OCI-M2 (cell line): ENCODE results near the gene MAPKAPK5.
"Not testable (repeated sequence)": the region's sequence is repeated elsewhere in the genome, so short reads cannot be mapped to it uniquely, and the experiment has no call there.

Experiments
- DNase-seq: peaks from one replicate; lab custom pipeline; 2025; ENCODE audit not compliant: unreplicated experiment; lab: John Stamatoyannopoulos, UW

MAPKAPK5 gene

DNA sequence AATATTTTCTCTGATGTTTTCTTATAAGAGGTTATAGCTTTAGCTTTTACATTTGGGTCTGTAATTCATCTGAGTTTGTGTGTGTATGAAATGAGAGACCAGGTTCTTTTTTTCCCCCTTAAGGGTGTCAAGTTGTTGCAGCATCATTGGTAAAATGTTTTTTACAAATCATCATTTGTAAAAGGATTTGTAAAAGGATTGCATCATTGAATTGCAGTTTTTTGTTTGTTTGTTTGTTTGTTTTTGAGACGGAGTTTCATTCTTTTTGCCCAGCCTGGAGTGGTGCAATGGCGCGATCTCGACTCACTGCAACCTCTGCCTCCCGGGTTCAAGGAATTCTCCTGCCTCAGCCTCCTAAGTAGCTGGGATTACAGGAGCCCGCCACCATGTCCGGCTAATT, 31.1 kb downstream of the MAPKAPK5 start:
- no peak for DNase-seq

DNA sequence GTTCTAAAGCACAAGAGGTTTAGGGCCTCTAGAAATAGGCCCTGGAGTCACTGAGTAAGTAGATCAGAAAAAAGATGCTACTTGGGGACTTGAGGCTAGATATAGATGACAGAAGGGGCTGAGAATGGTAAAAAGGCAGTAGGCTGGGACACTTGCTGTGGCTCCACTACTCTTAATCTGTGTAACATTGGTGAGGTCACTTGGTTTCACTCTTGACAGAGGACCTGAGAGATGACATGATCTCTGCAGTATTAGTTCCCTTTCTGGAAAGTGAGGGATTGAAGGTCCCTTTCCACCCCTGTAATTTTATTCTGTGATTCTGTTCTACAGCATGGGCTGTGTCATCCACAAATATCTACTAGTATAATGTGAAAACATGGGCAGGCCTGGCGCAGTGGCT, 39.7 kb downstream of the MAPKAPK5 start:
- no peak for DNase-seq

- DNase-seq, result no peak
These were observed 44.9 kb downstream of the MAPKAPK5 start for GRCh38 chr12:111886662-111887545.

DNA sequence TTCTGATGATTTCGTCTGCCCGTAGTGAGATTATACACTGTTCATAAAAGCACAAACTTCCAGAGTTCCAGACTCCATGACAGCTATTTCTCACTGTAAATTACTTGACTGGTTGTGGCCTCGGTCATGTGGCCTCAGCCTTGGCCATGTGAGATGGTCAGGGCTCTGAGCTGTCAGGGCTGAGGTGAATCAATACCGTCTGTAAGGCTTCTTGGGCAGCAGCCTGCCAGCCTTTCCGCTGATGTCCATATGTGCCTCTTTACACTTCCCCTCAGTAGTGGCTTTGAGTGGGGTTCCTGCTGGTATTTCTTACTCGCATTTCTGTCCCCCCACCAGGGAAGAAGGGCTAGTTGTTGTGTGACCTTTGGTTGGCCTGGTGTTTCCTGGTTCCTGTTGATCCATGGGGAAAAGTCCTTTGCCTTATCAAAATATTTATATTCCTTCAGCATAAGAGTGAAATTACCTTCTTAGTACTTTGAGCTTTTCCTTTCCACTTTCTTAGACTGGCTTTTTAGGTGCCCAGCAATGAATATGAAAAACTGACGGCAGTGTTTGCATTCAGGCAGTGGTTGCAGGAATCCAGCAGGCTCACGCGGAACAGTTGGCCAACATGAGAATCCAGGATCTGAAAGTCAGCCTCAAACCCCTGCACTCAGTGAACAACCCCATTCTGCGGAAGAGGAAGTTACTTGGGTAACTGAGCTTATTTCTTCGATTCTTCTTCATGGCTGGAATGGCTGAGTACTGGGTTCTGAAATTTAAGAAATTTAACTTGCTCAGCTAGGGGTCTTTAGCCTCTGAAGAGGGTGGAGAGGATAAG, 46.1 kb downstream of the MAPKAPK5 start:
- DNase-seq, result no peak

DNA sequence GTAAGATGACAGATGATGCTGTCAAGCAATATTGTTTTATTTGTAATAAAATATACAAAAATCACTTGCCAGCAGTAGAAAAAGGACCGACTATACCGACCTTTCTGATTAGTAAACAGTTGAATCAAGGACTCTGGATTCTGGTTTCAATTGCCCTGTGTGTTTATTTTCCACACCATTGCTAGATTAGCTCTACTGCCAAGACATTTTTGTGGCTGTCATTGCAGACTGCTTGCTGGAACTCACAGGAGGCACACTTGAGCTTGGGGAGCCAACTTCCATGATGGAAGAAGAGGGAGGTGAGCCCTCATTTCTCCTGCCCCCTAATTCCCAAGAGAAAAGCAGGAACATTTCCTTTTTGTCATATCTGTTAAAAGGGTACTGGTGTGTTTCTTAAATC, 51.3 kb downstream of the MAPKAPK5 start:
- DNase-seq, result no peak

GRCh38 chr12:111894556-111894955, 52.5 kb downstream of the MAPKAPK5 start:
- DNase-seq, result no peak

GRCh38 chr12:111901182-111901581, 59.2 kb downstream of the MAPKAPK5 start:
- no peak for DNase-seq

DNA sequence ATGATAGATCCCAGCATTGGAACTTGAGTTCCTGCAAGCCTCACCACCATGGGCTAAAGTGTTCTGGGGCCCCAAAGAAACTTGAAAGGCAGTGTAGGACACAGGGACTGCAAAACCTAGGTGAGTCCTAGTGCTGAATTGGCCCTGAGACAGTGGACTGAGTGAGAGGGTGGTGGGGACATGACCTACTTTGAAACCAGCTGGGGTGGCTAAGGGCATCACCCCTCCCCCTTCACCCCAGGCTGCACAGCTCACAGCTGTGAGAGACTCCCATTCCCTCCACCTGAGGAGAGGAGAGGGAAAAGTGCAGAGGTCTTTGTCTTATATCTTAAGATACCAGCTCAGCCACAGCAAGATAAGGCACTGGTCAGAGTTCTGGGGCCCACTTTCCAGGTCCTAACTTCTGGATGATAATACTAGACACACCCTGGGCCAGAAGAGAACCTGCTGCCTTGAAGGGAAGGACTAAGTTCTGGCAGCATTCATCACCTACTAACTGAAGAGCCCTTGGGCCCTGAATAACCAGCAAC, 62.5 kb downstream of the MAPKAPK5 start:
- no peak for DNase-seq

DNA sequence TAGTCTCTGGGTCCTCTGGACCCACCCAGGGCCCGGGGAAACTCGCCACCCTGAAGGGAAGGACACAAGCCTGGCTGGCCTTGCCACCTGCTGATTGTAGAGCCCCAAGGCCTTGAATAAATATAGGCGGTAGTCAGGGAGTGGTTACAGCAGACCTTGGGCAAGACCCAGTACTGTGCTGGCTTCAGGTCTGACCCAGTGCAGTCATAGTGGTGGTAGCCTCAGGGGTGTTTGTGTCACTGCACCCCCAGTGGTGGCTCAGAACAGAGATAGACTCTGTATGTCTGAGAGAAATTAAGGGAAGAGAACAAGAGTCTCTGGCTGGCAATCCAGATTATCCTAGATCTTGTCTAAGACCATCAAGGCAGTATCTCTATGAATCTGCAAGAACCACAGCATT, 63.5 kb downstream of the MAPKAPK5 start:
- DNase-seq, result no peak

DNA sequence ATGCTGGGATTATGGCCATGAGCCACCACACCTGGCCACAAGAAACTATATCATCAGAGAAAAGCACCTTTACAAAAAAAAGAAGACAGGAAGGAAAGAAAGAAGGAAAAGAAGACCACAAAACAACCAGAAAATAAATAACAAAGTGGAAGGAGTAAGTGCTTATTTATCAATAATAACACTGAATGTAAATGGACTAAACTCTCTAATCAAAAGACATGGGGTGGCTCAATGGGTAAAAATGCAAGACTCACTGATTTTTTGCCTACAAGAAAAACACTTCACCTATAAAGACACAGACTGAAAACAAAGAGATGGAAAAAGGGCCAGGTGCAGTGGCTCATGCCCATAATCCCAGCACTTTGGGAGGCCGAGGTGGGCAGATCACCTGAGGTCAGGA, 65.7 kb downstream of the MAPKAPK5 start:
- no peak for DNase-seq

DNA sequence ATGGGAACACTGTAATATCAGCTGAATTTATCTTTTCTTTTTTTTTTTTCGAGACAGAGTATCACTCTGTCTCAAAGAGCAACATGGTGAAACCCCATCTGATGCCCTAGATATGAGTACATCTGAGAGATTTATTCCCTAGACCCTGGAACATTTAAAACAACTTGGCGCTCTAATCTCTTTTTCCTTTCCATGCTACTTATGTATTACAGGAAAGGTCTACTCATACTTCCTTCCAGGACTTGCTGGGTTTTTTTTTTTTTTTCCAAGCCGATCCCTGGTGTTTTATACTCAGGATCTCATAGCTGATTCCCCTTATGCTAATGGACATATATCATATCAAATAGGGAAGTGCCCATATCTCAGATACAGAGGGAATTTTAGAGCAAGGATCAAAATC, 83.1 kb downstream of the MAPKAPK5 start:
- DNase-seq, result no peak

- DNase-seq, result no peak
These were observed 84.6 kb downstream of the MAPKAPK5 start for GRCh38 chr12:111926631-111927030.

DNA sequence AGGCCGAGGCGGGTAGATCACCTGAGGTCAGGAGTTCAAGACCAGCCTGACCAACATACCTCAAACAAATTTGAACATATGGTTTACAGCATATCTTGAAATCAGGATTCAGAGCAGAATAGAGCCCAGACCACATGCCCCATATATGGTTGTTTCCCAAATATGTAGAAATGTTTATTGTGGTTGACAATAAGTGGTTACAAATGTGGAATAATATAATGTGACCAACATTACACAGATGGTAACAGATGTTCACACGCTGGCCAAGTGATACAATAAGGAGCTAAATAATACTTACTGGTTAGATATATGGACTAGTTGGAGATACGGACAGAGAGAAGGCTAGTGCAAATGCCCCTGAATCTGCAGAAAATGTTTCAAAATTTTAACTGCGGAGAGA, 85.3 kb downstream of the MAPKAPK5 start:
- no peak for DNase-seq

- no peak for DNase-seq
These were observed 90.2 kb downstream of the MAPKAPK5 start for GRCh38 chr12:111932241-111932640.

GRCh38 chr12:111936869-111937268, 94.8 kb downstream of the MAPKAPK5 start:
- DNase-seq, result no peak

DNA sequence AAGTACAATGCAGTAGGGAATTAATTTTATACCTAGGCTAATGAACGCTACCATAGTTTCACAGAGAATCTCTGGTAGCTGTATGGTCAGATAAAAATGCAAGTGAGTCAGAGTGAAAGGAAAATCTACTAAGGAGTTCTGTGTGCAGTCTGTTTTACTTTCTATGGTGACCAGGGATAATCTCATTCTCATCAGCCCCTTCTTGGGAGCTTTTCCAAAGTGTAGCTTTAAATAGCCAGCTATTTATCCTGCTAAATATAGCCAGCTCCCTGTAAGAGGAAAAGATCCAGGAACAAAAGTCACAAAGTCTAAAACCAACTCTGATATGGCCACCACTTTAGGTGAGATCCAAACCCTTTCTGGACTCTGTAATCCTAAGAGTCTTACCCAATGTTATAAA, 95.4 kb downstream of the MAPKAPK5 start:
- DNase-seq, result no peak

GRCh38 chr12:111942557-111942956, 100.5 kb downstream of the MAPKAPK5 start:
- no peak for DNase-seq

GRCh38 chr12:111943929-111944328, 101.9 kb downstream of the MAPKAPK5 start:
- no peak for DNase-seq

DNA sequence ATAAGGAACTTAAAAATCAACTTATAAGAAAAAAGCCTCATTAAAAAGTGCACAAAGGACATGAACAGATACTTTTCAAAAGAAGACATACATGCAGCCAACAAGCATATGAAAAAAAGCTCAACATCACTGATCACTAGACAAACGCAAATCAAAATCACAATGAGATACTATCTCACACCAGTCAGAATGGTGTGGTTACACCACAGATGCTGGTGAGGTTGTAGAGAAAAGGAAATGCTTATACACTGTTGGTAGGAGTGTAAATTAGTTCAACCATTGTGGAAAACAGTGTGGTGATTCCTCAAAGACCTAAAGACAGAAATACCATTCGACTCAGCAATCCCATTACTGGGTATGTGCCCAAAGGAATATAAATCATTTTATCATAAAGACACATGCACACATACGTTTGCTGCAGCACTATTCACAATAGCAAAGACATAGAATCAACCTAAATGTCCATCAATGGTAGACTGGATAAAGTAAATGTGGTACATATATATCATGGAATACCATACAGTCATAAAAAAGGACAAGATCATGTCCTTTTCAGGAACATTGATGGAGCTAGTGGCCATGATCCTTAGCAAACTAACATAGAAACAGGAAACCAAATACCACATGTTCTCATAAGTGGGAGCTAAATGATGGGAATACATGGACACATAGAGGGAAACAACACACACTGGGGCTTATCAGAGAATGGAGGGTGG, 109.1 kb downstream of the MAPKAPK5 start:
- DNase-seq, result not testable (repeated sequence)
